8988T (cell line): Measurements from ENCODE around the gene ENO1.
"Not testable (repeated sequence)": the region's sequence is repeated elsewhere in the genome, so short reads cannot be mapped to it uniquely, and the experiment has no call there.

ENCODE experiments used
- DNase-seq: peaks from one replicate; pipeline ENCODE4 v3.0.0; 2011

Gene ENO1

GRCh38 chr1:8841395-8841794 lies 37.1 kb downstream of the ENO1 start:
- no peak for DNase-seq

- DNase-seq: no peak
These were observed 38.5 kb downstream of the ENO1 start for GRCh38 chr1:8839990-8840389.

GRCh38 chr1:8835941-8836643 lies 42.4 kb downstream of the ENO1 start:
- DNase-seq: no peak

GRCh38 chr1:8831340-8831739 lies 47.1 kb downstream of the ENO1 start:
- DNase-seq: no peak

- DNase-seq: not testable (repeated sequence)
These were observed 47.8 kb downstream of the ENO1 start for GRCh38 chr1:8830732-8831131.

- DNase-seq: no peak
These were observed 52.5 kb downstream of the ENO1 start for GRCh38 chr1:8825985-8826481.

- no peak for DNase-seq
These were observed 55.2 kb downstream of the ENO1 start for GRCh38 chr1:8823295-8823664.

- no peak for DNase-seq
These were observed 55.9 kb downstream of the ENO1 start for GRCh38 chr1:8822373-8823294.

GRCh38 chr1:8821084-8821483 lies 57.4 kb downstream of the ENO1 start:
- no peak for DNase-seq

GRCh38 chr1:8818789-8819188 lies 59.7 kb downstream of the ENO1 start:
- DNase-seq: not testable (repeated sequence)

- no peak for DNase-seq
These were observed 60.1 kb downstream of the ENO1 start for GRCh38 chr1:8818325-8818775.

- DNase-seq: peak; percentile 97
These were observed 60.8 kb downstream of the ENO1 start, which contains the start of gene RERE for GRCh38 chr1:8817412-8818324. TSS of gene RERE (minus strand) at chr1:8817640.

GRCh38 chr1:8816831-8817411 lies 61.6 kb downstream of the ENO1 start:
- DNase-seq: no peak

GRCh38 chr1:8816264-8816663 lies 62.2 kb downstream of the ENO1 start:
- no peak for DNase-seq

- DNase-seq: no peak
These were observed 62.8 kb downstream of the ENO1 start for GRCh38 chr1:8815582-8816151.

- DNase-seq: no peak
These were observed 63.6 kb downstream of the ENO1 start for GRCh38 chr1:8814865-8815264.

GRCh38 chr1:8813991-8814390 lies 64.5 kb downstream of the ENO1 start:
- DNase-seq: no peak

- no peak for DNase-seq
These were observed 65.3 kb downstream of the ENO1 start for GRCh38 chr1:8813016-8813763.

GRCh38 chr1:8812081-8812480 lies 66.4 kb downstream of the ENO1 start:
- no peak for DNase-seq
